Coronary artery (tissue), 2 donors: Measurements from ENCODE around the gene STK24.
"Not testable (repeated sequence)": the region's sequence is repeated elsewhere in the genome, so short reads cannot be mapped to it uniquely, and the experiment has no call there.

ENCODE experiments used
- DNase-seq: peaks from one replicate; pipeline ENCODE4 v3.0.0-alpha.2; 2017; ENCODE audit warnings: low spot score
- H3K27ac ChIP-seq, 2 donors: fragments of 200-600 bp; sonication (generic); one replicate each; pipeline ENCODE4 v1.5.1; 2016 to 2019
- H3K4me3 ChIP-seq: fragments of 200-600 bp; sonication (generic); 2 replicates; pipeline ENCODE4 v1.5.1; 2016; ENCODE audit warnings: mild to moderate bottlenecking, moderate library complexity
- TF ChIP-seq, protein P1 (sequence below): fragments of 200-600 bp; sonication (generic); IDR thresholded peaks from one replicate; pipeline ENCODE4 v1.5.1; 2019; ENCODE audit warnings: antibody characterized with exemption

STK24 gene

DNA sequence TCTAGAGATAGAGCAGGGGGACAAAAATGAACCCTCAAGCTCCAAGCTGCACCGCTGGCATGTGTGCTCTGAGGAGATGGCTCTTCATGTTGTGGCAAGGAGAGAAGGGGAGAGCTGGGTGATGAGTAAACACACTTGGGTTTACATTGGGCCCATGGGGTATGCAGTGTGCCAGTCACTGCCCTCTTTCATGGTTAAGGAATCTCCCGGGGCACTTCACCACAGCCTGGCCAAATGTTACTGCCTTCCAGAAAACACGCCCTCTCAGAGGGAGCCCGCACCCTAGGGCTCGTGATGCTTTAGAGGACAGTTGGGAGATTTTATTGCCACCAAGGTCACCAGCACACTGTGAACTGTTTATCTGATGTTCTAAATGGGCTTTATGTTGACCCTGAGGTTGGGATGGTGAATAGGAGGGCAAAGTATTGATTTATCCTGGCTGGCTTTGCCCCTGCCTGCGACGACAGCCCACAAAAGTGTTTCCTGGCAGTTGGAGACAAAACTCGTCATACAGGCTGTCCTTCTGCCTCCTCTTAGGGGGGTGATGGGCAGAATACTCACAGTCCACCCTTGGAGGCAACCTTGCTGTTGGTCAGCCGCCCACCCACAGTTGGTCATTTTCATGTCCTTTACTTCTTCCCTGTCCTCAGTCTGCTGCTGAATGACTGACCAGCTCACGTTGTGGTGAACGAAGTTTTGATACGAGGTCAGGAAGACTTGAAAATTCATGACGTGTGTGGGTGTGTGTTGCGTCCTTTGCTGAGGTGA lies 156.9 kb downstream of the STK24 start:
- Histone ChIP-seq H3K27ac (no peak overlapping the region), H3K4me3 (no peak overlapping the region)
- peak; percentile 62 for DNase-seq
- TF ChIP-seq, protein P1, sequence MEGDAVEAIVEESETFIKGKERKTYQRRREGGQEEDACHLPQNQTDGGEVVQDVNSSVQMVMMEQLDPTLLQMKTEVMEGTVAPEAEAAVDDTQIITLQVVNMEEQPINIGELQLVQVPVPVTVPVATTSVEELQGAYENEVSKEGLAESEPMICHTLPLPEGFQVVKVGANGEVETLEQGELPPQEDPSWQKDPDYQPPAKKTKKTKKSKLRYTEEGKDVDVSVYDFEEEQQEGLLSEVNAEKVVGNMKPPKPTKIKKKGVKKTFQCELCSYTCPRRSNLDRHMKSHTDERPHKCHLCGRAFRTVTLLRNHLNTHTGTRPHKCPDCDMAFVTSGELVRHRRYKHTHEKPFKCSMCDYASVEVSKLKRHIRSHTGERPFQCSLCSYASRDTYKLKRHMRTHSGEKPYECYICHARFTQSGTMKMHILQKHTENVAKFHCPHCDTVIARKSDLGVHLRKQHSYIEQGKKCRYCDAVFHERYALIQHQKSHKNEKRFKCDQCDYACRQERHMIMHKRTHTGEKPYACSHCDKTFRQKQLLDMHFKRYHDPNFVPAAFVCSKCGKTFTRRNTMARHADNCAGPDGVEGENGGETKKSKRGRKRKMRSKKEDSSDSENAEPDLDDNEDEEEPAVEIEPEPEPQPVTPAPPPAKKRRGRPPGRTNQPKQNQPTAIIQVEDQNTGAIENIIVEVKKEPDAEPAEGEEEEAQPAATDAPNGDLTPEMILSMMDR: no peak

DNA sequence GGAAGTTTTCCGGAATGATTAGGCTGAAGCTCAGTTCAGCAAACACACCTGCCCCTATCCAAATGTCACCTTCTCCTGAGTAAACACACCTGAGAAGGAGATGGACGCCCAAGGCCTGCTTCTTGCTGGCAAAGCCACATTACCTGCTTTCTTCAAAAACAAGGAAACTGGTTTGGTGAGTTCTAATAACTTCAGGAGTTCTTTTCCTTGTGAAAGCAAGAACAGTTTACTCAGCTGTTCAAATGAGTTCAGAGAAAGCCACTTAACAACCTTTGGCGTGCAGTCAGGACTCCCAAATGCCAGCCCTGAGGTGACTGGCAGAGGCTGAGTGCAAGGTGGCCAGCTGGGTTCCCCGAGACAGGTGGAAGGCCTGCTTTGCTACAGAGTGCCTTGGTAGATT lies 160.5 kb downstream of the STK24 start:
- TF ChIP-seq, protein P1: no peak
- no peak overlapping the region for H3K27ac ChIP-seq
- DNase-seq: peak; percentile 45
- H3K4me3 ChIP-seq: no peak overlapping the region

DNA sequence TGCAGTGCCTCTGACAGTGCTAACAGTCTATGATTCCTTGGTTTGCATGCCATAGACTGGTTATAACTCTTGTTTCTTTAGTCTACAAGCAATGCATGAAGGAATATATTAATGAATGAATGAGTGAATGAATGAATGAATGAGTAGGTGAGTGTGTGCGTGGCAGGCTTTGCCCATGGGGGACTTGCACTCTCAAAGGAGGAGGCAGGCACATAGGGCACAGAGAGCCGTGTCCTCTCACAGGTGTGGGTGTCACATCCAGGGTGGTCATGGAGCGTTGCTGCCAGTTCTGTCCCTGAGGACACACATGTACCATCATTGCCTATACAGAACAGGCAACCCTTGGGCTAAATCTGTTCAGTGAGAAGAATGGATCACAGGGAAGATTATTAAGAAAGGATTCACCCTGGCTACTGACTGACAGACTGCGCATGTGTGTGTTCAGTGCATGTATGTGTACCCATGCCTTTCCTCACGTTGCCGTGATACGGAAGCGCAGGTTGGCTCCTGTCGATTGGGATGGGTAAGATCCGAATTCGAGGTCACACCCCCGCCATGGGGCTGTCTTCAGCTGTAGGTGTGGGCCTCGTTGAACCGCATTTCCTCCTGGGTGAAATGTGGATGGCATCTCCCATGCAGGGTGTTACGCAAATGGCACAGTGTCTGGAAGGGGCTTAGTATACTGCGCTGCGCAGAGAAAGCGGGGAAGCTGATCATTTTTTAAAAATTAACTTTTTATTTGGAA lies 161.4 kb downstream of the STK24 start:
- H3K4me3 ChIP-seq: no peak overlapping the region
- peak; percentile 61 for DNase-seq
- no peak overlapping the region for H3K27ac ChIP-seq
- TF ChIP-seq, protein P1: no peak

DNA sequence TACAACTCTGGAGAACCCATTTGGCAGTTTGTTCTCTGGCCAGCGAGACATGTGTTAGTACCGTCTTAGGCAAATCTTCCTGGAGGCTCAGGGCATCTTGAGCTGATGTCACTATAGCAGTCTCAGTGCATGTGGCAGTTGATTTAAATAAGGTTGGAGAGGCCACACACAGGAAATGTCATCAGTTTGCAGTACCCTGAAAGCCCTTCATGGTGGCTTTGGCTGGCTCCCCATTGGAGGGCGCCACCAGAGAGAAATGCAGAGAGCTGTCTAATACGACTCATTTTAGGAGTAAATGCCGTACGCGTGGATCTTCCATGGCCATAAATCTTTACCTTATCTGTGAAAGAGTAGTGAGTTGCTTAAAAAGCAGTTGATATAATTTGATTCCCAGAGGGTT lies 163.1 kb downstream of the STK24 start:
- Histone ChIP-seq H3K4me3 (no peak overlapping the region), H3K27ac (no peak overlapping the region)
- peak; percentile 21 for DNase-seq
- TF ChIP-seq, protein P1: no peak

DNA sequence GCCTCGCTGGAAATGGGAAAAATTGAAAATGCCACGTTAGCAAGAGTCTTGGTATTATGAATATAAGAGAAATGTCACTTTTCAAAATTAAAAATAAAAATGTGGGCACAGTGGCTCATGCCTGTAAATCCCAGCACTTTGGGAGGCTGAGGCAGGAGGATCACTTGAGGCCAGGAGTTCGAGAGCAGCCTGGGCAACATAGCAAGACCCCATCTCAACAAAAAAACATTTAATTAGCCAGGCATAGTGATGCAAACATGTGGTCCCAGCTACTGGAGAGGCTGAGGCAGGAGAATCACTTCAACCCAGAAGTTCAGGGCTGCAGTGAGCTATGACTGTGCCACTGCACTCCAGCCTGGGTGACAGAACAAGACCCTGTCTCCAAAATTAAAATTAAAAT lies 163.6 kb downstream of the STK24 start:
- not testable (repeated sequence) for H3K4me3 ChIP-seq, DNase-seq, H3K27ac ChIP-seq

DNA sequence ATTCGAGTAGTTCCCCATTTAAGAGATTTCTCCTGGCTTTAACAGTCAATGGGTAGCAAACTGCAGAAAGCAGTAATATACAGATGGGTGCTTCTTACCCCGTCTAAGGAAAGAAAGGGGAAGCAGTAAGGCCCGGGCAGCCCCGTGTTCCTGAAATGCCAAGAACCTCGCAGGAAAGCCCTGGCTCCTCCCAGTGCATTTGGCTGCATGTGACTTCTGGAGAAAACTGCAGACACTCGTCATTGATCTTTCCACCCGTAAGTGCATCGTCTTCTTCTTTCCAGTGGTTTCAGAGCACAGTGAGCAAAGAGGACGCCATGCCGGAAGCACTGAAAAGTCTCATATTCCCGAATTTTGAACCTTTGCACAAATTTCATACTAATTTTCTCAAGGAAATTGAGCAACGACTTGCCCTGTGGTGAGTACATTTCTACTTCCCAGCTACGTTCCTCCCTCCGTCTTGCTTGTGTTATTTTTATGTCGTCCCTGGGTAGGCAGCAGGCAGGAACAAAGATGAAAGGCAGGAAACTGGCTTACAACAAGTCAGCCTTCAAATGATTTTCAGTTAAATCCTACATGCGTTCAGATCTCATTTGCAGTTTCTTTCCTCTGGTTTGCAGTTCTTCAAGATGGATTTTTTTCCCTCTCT lies 165.2 kb downstream of the STK24 start:
- peak; percentile 56 for DNase-seq
- peak overlapping the region in 1 of 2 donors; percentile 6 for H3K27ac ChIP-seq

DNA sequence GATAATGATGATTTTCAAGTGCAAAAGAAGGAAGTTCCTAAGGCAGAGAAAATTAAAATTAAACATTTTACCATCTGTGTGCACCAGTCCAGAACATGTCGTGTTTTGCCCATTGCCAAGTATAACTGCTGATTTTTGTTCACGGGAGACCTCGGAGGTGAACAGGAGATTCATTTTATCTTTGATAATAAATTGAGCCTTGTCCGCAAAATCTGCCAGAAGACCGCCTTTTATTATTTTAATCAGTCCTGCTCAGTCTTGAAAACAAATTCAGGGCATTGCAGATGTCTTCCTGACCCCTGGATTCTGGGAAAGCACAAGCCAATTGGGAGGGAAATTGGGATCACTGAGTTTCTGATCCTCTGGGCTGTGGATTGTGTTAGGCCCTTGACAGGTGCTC lies 165.9 kb downstream of the STK24 start:
- TF ChIP-seq, protein P1: no peak
- Histone ChIP-seq H3K4me3 (no peak overlapping the region), H3K27ac (peak overlapping the region in 1 of 2 donors; percentile 6)
- peak; percentile 16 for DNase-seq

More for the DNA sequence above, 165.2 kb downstream of the STK24 start:
- no peak overlapping the region for H3K4me3 ChIP-seq
- TF ChIP-seq, protein P1: no peak
